OCI-LY1 (cell line): ENCODE data around the gene MYOM1.

Experiments
- CTCF ChIP-seq: fragments of 200-600 bp; sonication (generic), shearing (Covaris generic); IDR thresholded peaks from 2 replicates; pipeline ENCODE4 v1.5.1; 2017; ENCODE audit warnings: mild to moderate bottlenecking, antibody characterized with exemption, low read length, moderate library complexity, mixed read lengths
- EZH2 ChIP-seq: fragments of 200-600 bp; sonication (generic), shearing (Covaris generic); IDR thresholded peaks from 2 replicates; pipeline ENCODE4 v1.8.0; 2017; ENCODE audit warnings: borderline replicate concordance, mixed run types, mild to moderate bottlenecking, antibody characterized with exemption, low read length, moderate library complexity, mixed read lengths

- TF ChIP-seq CTCF (no peak), EZH2 (no peak)
These were observed 2.8 kb downstream of the MYOM1 start for GRCh38 chr18:3216987-3217386.
